ENCODE results near the gene KIF26A. TPM values are rescaled to one million over a fixed set of nuclear protein-coding genes. Genes with fewer than 3 reads are reported as not detected.

The KIF26A gene
- total and polyA plus RNA-seq, 2 of the 4 experiments (the other 2 are of a cell fraction): not detected

DNA sequence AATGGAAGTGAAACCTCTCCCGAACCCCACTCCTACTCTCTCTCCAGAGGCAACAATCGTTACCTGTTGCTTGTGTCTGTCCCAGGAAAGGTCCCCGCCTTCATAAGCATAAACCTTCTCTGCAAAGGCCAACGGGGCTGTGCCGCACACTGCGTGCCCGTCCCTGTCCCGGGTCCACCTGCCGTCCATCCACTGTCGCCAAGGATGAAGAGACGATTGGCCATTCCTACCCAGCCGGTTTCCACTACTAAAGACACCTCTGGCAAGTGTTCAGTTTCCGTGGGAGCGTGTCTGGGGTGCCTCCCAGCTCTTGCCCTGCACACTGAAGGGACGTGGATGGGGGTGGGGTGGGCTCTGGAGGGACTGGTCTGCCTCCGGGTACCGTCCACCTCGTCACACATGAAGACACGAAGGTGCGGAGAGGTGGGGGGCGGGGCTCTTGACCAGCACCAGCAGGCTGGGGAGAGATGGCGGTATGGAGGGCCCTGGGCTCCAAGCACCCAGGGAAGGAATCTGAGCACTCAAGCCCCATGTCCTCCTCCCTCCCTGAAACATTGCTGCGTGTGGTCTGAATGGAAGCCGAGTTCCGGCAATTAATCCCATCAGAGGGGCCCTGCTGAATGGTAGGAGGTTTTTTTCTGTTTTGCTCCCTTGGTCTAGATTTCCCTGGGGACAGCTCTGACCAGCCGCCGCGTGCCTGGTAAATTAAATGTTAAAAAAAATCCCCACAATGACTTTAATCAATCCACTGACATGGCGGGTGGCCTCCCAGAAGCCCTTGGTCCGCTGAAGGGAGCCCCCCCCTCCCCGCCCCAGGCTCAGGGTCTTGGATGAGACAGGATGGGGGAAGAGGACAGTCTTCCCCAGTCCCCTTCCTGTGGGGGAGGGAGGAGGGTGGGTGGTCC lies 4.1 kb upstream of the KIF26A start:
- ChIA-PET CTCF (interaction anchor here (0.6 kb wide), 1 partner anchor 322 kb away, joined by 3 read pairs; no protein-coding TSS in a partner anchor), POLR2A (ENCODE audit: unreplicated experiment) (no interaction called here)
- no peaks in the 10 kb centered on the region for H3K36me3 ChIP-seq (ENCODE audit: control insufficient read depth, insufficient read depth, low read length)
- no peak overlapping the region for H2BK120ac ChIP-seq (ENCODE audit: low read depth, low read length)
- no peak for ATAC-seq (ENCODE audit: low read depth)
- no peak overlapping the region for H2BK5ac ChIP-seq (ENCODE audit: low read depth, low read length, poor library complexity, severe bottlenecking)
- intact Hi-C loops (cut with micrococcal nuclease): no loop called here
- H4K91ac ChIP-seq (ENCODE audit: insufficient read depth, low read depth, low read length): no peak overlapping the region
- H2AFZ ChIP-seq (replicated peaks; ENCODE audit: low read length, poor library complexity): no peak overlapping the region
- H3K4me3 ChIP-seq (ENCODE audit: insufficient read depth, low read depth, low read length): no peak overlapping the region
- H3K9me1 ChIP-seq (ENCODE audit: insufficient read depth, low read length): no peaks in the 10 kb centered on the region
- H2BK20ac ChIP-seq (ENCODE audit: low read depth, low read length): no peak overlapping the region
- no peak overlapping the region for H2AK5ac ChIP-seq (ENCODE audit: low read depth, low read length)
- H3K23ac ChIP-seq (ENCODE audit: low read depth, low read length): no peak overlapping the region
- no peak overlapping the region for H4K8ac ChIP-seq (ENCODE audit: low read depth in 2 of 2, low read length in 2 of 2)
- 60% methylated on average over 2 of the region's 31 CpGs; no CpG with 5 or more reads in 1 of the 2 experiments for WGBS, 2 experiments (ENCODE audit: extremely low coverage in 2 of 2, insufficient read length in 1 of 2)
- H4K5ac ChIP-seq (ENCODE audit: low read depth, low read length): no peak overlapping the region
- H4K20me1 ChIP-seq (ENCODE audit: insufficient read depth, low read length): no peaks in the 10 kb centered on the region
- peaks cover 39% of the 10 kb centered on the region for H3K27me3 ChIP-seq (ENCODE audit: control insufficient read depth, insufficient read depth, low read length)
- H3K4me1 ChIP-seq (ENCODE audit: control insufficient read depth, insufficient read depth, low read length): no peaks in the 10 kb centered on the region; the same call in 1 of the 2 replicates
- H3K4me2 ChIP-seq (ENCODE audit: low read depth, low read length): no peak overlapping the region
- H2AK9ac ChIP-seq (replicated peaks; ENCODE audit: low read depth, low read length, poor library complexity): no peak overlapping the region
- H2BK15ac ChIP-seq (ENCODE audit: low read depth, low read length): no peak overlapping the region
- no peak overlapping the region for H3K4ac ChIP-seq (ENCODE audit: low read depth, low read length)
- dilution Hi-C loops (cut with HindIII; ENCODE audit: low sequenced_read_pairs, unreplicated experiment): no loop called here
- H3K27ac ChIP-seq (ENCODE audit: insufficient read depth, low read length): no peak overlapping the region
- no peak for DNase-seq
- no peak overlapping the region for H3K9ac ChIP-seq (ENCODE audit: low read depth, low read length)
- H3K18ac ChIP-seq (ENCODE audit: low read depth, low read length): no peak overlapping the region
- H3K9me3 ChIP-seq (ENCODE audit: control insufficient read depth, insufficient read depth, low read length): peaks cover 5% of the 10 kb centered on the region; the same call in 1 of the 2 replicates
- no peak overlapping the region for H3K56ac ChIP-seq (ENCODE audit: extremely low read depth, insufficient read depth, low read length)
- in situ Hi-C loops (cut with MboI; ENCODE audit: low sequenced_read_pairs): loop anchor here (10.0 kb wide), 1 partner anchor 510 kb away; no protein-coding TSS in a partner anchor
- BruUV-seq (replicated peaks): no TSS peak
- no peaks in the 10 kb centered on the region for H3K79me1 ChIP-seq (ENCODE audit: low read depth in 1 of 2, low read length in 2 of 2)
- no peak overlapping the region for H3K14ac ChIP-seq (replicated peaks; ENCODE audit: low read depth, low read length)
- TF ChIP-seq ELK1 (IDR thresholded peaks at IDR 0.05; ENCODE audit: borderline replicate concordance, low read depth, low read length) (no peak), NFE2L2 (IDR thresholded peaks at IDR 0.05; ENCODE audit: low read depth, low read length) (no peak), POLR2A (IDR thresholded peaks at IDR 0.05; ENCODE audit: low read depth, low read length) (no peak), BHLHE40 (IDR thresholded peaks at IDR 0.05; ENCODE audit: low read depth, low read length) (no peak), SMC3 (IDR thresholded peaks at IDR 0.05; ENCODE audit: low read depth, low read length) (no peak), CTCF (conservative IDR thresholded peaks at IDR 0.05; ENCODE audit: low read depth, low read length) (no peak), RCOR1 (IDR thresholded peaks at IDR 0.05; ENCODE audit: insufficient replicate concordance, low read length) (no peak), MAFK (IDR thresholded peaks at IDR 0.05; ENCODE audit: low read depth, low read length) (no peak), MAZ (IDR thresholded peaks at IDR 0.05; ENCODE audit: borderline replicate concordance, low read depth, low read length) (no peak), USF2 (IDR thresholded peaks at IDR 0.05; ENCODE audit: low read depth, low read length) (no peak), CHD1 (IDR thresholded peaks at IDR 0.05; ENCODE audit: low read depth, low read length) (no peak), MXI1 (IDR thresholded peaks at IDR 0.05; ENCODE audit: borderline replicate concordance, low read depth, low read length) (no peak), RAD21 (IDR thresholded peaks at IDR 0.05; ENCODE audit: low read length) (no peak), FOS (IDR thresholded peaks at IDR 0.05; ENCODE audit: low read depth, low read length) (no peak)

Measured in IMR-90 (cell line).